IMR-90 (cell line): ENCODE results near the gene CAMTA1. TPM values are rescaled to one million over a fixed set of nuclear protein-coding genes. Genes with fewer than 3 reads are reported as not detected.

Source experiments
- ATAC-seq: fragments of 200-7000 bp; cut with Tn5 transposase; 2 replicates; pipeline ENCODE4 v1.9.1; 2020; ENCODE audit warnings: low read depth, mild to moderate bottlenecking, moderate library complexity
- BruUV-seq: library from RNA; stranded (reverse); fragments of 400-500 nt; replicated peaks from 2 replicates; lab custom pipeline; 2021; lab: Mats Ljungman, UMichigan
- CTCF ChIA-PET: fragments of 300-600 bp; formaldehyde crosslinking; extraction: SDS; loops from one replicate; lab custom pipeline; 2021; ENCODE audit warnings: antibody characterized with exemption; lab: Yijun Ruan, JAX
- POLR2A ChIA-PET: fragments of 300-600 bp; sonication (Branson Sonifier 250); formaldehyde crosslinking; loops from one replicate; lab custom pipeline; 2022; ENCODE audit warnings: antibody characterized with exemption; ENCODE audit not compliant: unreplicated experiment; lab: Charles Lee
- DNase-seq: peaks from one replicate; pipeline ENCODE4 v3.0.0; 2013
- H2AFZ ChIP-seq: replicated peaks from 2 replicates; pipeline ENCODE3; 2013; ENCODE audit warnings: low read length, mild to moderate bottlenecking; ENCODE audit not compliant: poor library complexity
- H2AK5ac ChIP-seq: 2 replicates; pipeline ENCODE4 v1.6.1; 2013; ENCODE audit warnings: low read depth, low read length, inconsistent platforms
- H2AK9ac ChIP-seq: replicated peaks from 2 replicates; pipeline ENCODE3; 2013; ENCODE audit warnings: mild to moderate bottlenecking, low read depth, low read length, moderate library complexity; ENCODE audit not compliant: poor library complexity
- H2BK120ac ChIP-seq: 2 replicates; pipeline ENCODE4 v1.6.1; 2013; ENCODE audit warnings: low read depth, low read length, inconsistent platforms
- H2BK15ac ChIP-seq: 3 replicates; pipeline ENCODE4 v1.6.1; 2013; ENCODE audit warnings: low read depth, low read length, inconsistent platforms
- H2BK20ac ChIP-seq: 2 replicates; pipeline ENCODE4 v1.6.1; 2013; ENCODE audit warnings: low read depth, mild to moderate bottlenecking, inconsistent platforms, low read length, moderate library complexity
- H2BK5ac ChIP-seq: 2 replicates; pipeline ENCODE4 v1.6.1; 2013; ENCODE audit warnings: mild to moderate bottlenecking, low read depth, low read length, inconsistent platforms; ENCODE audit not compliant: poor library complexity, severe bottlenecking
- H3K14ac ChIP-seq: replicated peaks from 2 replicates; pipeline ENCODE4 v1.6.1; 2013; ENCODE audit warnings: low read depth, low read length, inconsistent platforms
- H3K18ac ChIP-seq: 2 replicates; pipeline ENCODE4 v1.6.1; 2013; ENCODE audit warnings: low read depth, low read length, control low read depth
- H3K23ac ChIP-seq: 2 replicates; pipeline ENCODE4 v1.6.1; 2013; ENCODE audit warnings: low read depth, low read length, inconsistent platforms
- H3K27ac ChIP-seq: 2 replicates; pipeline ENCODE4 v1.5.1; 2013; ENCODE audit warnings: mild to moderate bottlenecking, control low read depth, low read length; ENCODE audit not compliant: insufficient read depth
- H3K27me3 ChIP-seq: 2 replicates; pipeline ENCODE4 v1.6.1; 2013; ENCODE audit warnings: low read length; ENCODE audit not compliant: control insufficient read depth, insufficient read depth
- H3K36me3 ChIP-seq: 2 replicates; pipeline ENCODE4 v1.6.1; 2013; ENCODE audit warnings: low read length, mixed read lengths; ENCODE audit not compliant: control insufficient read depth, insufficient read depth
- H3K4ac ChIP-seq: 2 replicates; pipeline ENCODE4 v1.6.1; 2013; ENCODE audit warnings: low read depth, low read length, inconsistent platforms
- H3K4me1 ChIP-seq: 2 replicates; pipeline ENCODE4 v1.6.1; 2013; ENCODE audit warnings: low read length, mixed read lengths; ENCODE audit not compliant: control insufficient read depth, insufficient read depth
- H3K4me2 ChIP-seq: 2 replicates; pipeline ENCODE4 v1.6.1; 2013; ENCODE audit warnings: low read depth, mild to moderate bottlenecking, control low read depth, low read length, moderate library complexity
- H3K4me3 ChIP-seq: 2 replicates; pipeline ENCODE4 v1.5.1; 2013; ENCODE audit warnings: low read depth, mild to moderate bottlenecking, control low read depth, low read length, moderate library complexity; ENCODE audit not compliant: insufficient read depth
- H3K56ac ChIP-seq: 2 replicates; pipeline ENCODE4 v1.6.1; 2013; ENCODE audit warnings: low read length, inconsistent platforms; ENCODE audit not compliant: insufficient read depth; ENCODE audit errors: extremely low read depth
- H3K79me1 ChIP-seq, 2 experiments: 2 replicates each; pipeline ENCODE4 v1.6.1; 2013; ENCODE audit warnings: low read length in 2 of 2, inconsistent platforms in 1 of 2, low read depth in 1 of 2
- H3K9ac ChIP-seq: 2 replicates; pipeline ENCODE4 v1.6.1; 2013; ENCODE audit warnings: low read depth, low read length, control low read depth
- H3K9me1 ChIP-seq: 2 replicates; pipeline ENCODE4 v1.6.1; 2013; ENCODE audit warnings: low read length, inconsistent platforms; ENCODE audit not compliant: insufficient read depth
- H3K9me3 ChIP-seq: 2 replicates; pipeline ENCODE4 v1.6.1; 2013; ENCODE audit warnings: low read length; ENCODE audit not compliant: control insufficient read depth, insufficient read depth
- H4K20me1 ChIP-seq: 2 replicates; pipeline ENCODE4 v1.6.1; 2013; ENCODE audit warnings: low read length, inconsistent platforms; ENCODE audit not compliant: insufficient read depth
- H4K5ac ChIP-seq: 2 replicates; pipeline ENCODE4 v1.6.1; 2013; ENCODE audit warnings: mild to moderate bottlenecking, low read depth, low read length, control low read depth
- H4K8ac ChIP-seq, 2 experiments: 2 replicates each; pipeline ENCODE4 v1.6.1; 2013; ENCODE audit warnings: low read depth in 2 of 2, low read length in 2 of 2, control low read depth in 1 of 2, inconsistent platforms in 1 of 2
- H4K91ac ChIP-seq: 2 replicates; pipeline ENCODE4 v1.6.1; 2013; ENCODE audit warnings: low read depth, low read length, inconsistent platforms; ENCODE audit not compliant: insufficient read depth
- BHLHE40 ChIP-seq: fragments of 150-350 bp; IDR thresholded peaks from 2 replicates; pipeline ENCODE4 v1.6.1; 2016; ENCODE audit warnings: mild to moderate bottlenecking, low read depth, low read length
- CEBPB ChIP-seq: IDR thresholded peaks from 2 replicates; pipeline ENCODE4 v1.6.1; 2012; ENCODE audit warnings: low read depth, low read length, improper control_type of control experiment
- CTCF ChIP-seq: conservative IDR thresholded peaks from 2 replicates; pipeline ENCODE4 v1.5.1; 2012; ENCODE audit warnings: mild to moderate bottlenecking, low read depth, low read length, improper control_type of control experiment
- FOS ChIP-seq: fragments of 150-350 bp; IDR thresholded peaks from 2 replicates; pipeline ENCODE4 v1.6.1; 2016; ENCODE audit warnings: low read depth, low read length
- MAZ ChIP-seq: IDR thresholded peaks from 2 replicates; pipeline ENCODE4 v1.6.1; 2012; ENCODE audit warnings: low read depth, mild to moderate bottlenecking, low read length, improper control_type of control experiment, moderate library complexity, borderline replicate concordance
- POLR2A ChIP-seq: IDR thresholded peaks from 2 replicates; pipeline ENCODE4 v1.6.1; 2012; ENCODE audit warnings: mild to moderate bottlenecking, low read depth, low read length
- RCOR1 ChIP-seq: IDR thresholded peaks from 2 replicates; pipeline ENCODE4 v1.6.1; 2012; ENCODE audit warnings: mild to moderate bottlenecking, low read length, improper control_type of control experiment; ENCODE audit not compliant: insufficient replicate concordance
- RFX5 ChIP-seq: IDR thresholded peaks from 2 replicates; pipeline ENCODE4 v1.8.0; 2012; ENCODE audit warnings: low read depth, mild to moderate bottlenecking, low read length, moderate library complexity
- WGBS, 2 experiments: methylation state at CpG; one replicate each; pipeline versions ENCODE4 v1.1.5 to v1.1.7; 2013; ENCODE audit warnings: missing lambda C conversion rate in 2 of 2; ENCODE audit not compliant: insufficient read length in 1 of 2; ENCODE audit errors: extremely low coverage in 2 of 2; 5-methylcytosine and 5-hydroxymethylcytosine counted together
- dilution Hi-C: fragments of 300-500 bp; cut with HindIII; formaldehyde crosslinking; loops from one replicate; pipeline ENCODE4 v1.14.3; 2018; ENCODE audit warnings: low sequenced_read_pairs; ENCODE audit not compliant: unreplicated experiment
- in situ Hi-C: fragments of 300-500 bp; cut with MboI; formaldehyde crosslinking; loops from 3 replicates; pipeline ENCODE4 v1.14.3; 2019; ENCODE audit warnings: low sequenced_read_pairs, inconsistent platforms, mixed read lengths
- intact Hi-C: fragments of 100-400 bp; cut with micrococcal nuclease; formaldehyde crosslinking; loops from 2 replicates; pipeline ENCODE4 v1.10.0; 2022
- polyA plus RNA-seq, 3 experiments: library from polyadenylated mRNA; depleted of rRNA; stranded (reverse); fragments of >200 nt; gene quantifications; 2 replicates each; pipeline ENCODE4 v1.2.3, GENCODE V29; 2012; ENCODE audit warnings: low replicate concordance in 1 of 3
- total RNA-seq: library from RNA; depleted of rRNA; stranded (reverse); fragments of >200 nt; gene quantifications from 2 replicates; pipeline ENCODE4 v1.2.3, GENCODE V29; 2012

Gene CAMTA1
- total and polyA plus RNA-seq, 2 of the 4 experiments (the other 2 are of a cell fraction), result 35.5 to 74.3 TPM

- TF ChIP-seq MAZ, result no peak
- TF ChIP-seq BHLHE40, result no peak
Observed at GRCh38 chr1:7207875-7208646, 422.8 kb downstream of the CAMTA1 start (continued).

GRCh38 chr1:7208647-7209180, 423.5 kb downstream of the CAMTA1 start:
- no peak overlapping the region for H3K23ac ChIP-seq
- no peak overlapping the region for H3K27ac ChIP-seq
- no peak overlapping the region for H2BK5ac ChIP-seq
- no peak overlapping the region for H2AK9ac ChIP-seq
- H4K8ac ChIP-seq, result no peak overlapping the region
- CTCF ChIA-PET, result interaction anchor here (1.2 to 1.9 kb wide), 2 partner anchors 139 to 166 kb away, joined by 3 to 10 read pairs; no protein-coding TSS in a partner anchor
- no peak for DNase-seq
- dilution Hi-C loops (no loop called here), intact Hi-C loops (loop anchor here (2.0 kb wide), 2 partner anchors 166 to 414 kb away; no protein-coding TSS in a partner anchor), in situ Hi-C loops (loop anchor here (25.0 kb wide), 1 partner anchor 496 kb away; the partner anchor contains the start of gene DNAJC11)
- 100% methylated on average over 3 of the region's 7 CpGs; no CpG with 5 or more reads in 1 of the 2 experiments for WGBS, 2 experiments
- no peak overlapping the region for H2BK20ac ChIP-seq
- ATAC-seq, result no peak
- BruUV-seq, result no TSS peak
- H3K27me3 ChIP-seq, result no peaks in the 10 kb centered on the region
- no peaks in the 10 kb centered on the region for H3K36me3 ChIP-seq
- H3K4me2 ChIP-seq, result no peak overlapping the region
- no peak overlapping the region for H2BK120ac ChIP-seq
- no peaks in the 10 kb centered on the region for H4K20me1 ChIP-seq
- TF ChIP-seq CTCF, result no peak
- TF ChIP-seq BHLHE40, result no peak
- TF ChIP-seq CEBPB, result no peak
- no peak for TF ChIP-seq RCOR1
- TF ChIP-seq MAZ, result no peak
- no peak for TF ChIP-seq RFX5
- TF ChIP-seq FOS, result no peak
- TF ChIP-seq POLR2A, result no peak
- peak overlapping the region; percentile 27 for H2AFZ ChIP-seq
- H3K56ac ChIP-seq, result no peak overlapping the region
- H3K4me1 ChIP-seq, result no peaks in the 10 kb centered on the region
- H3K4ac ChIP-seq, result no peak overlapping the region
- no peaks in the 10 kb centered on the region for H3K9me3 ChIP-seq
- H3K79me1 ChIP-seq, result no peaks in the 10 kb centered on the region
- no peak overlapping the region for H4K91ac ChIP-seq
- no peak overlapping the region for H2AK5ac ChIP-seq
- no peaks in the 10 kb centered on the region for H3K9me1 ChIP-seq
- H3K9ac ChIP-seq, result no peak overlapping the region
- POLR2A ChIA-PET, result no interaction called here
- no peak overlapping the region for H3K18ac ChIP-seq
- no peak overlapping the region for H4K5ac ChIP-seq
- no peak overlapping the region for H3K4me3 ChIP-seq
- no peak overlapping the region for H2BK15ac ChIP-seq
- H3K14ac ChIP-seq, result no peak overlapping the region
